Uterus (tissue), 2 donors: ENCODE measurements around the gene ADAMTS10.

Source experiments
- CTCF ChIP-seq, 4 experiments: fragments of 200-600 bp in 2 of 4; fragments of 450-650 bp in 2 of 4; sonication (generic) in 2 of 4; IDR thresholded peaks; one replicate each; pipeline ENCODE4 v1.5.1; 2016 to 2019; ENCODE audit warnings: antibody characterized with exemption in 4 of 4, mild to moderate bottlenecking in 2 of 4, moderate library complexity in 1 of 4
- POLR2A ChIP-seq, 2 donors: fragments of 450-650 bp; IDR thresholded peaks; one replicate each; pipeline ENCODE4 v1.6.1; 2016; ENCODE audit warnings: antibody characterized with exemption in 2 of 2, mild to moderate bottlenecking in 1 of 2, moderate library complexity in 1 of 2

GRCh38 chr19:8601796-8602195, 8.7 kb downstream of the ADAMTS10 start:
- no peak for TF ChIP-seq CTCF (IDR thresholded peaks at IDR 0.05)
- TF ChIP-seq POLR2A (IDR thresholded peaks at IDR 0.05), result no peak
